Kidney (tissue), 14 donors: ENCODE data around the gene ARMH4. TPM values are rescaled to one million over a fixed set of nuclear protein-coding genes. Genes with fewer than 3 reads are reported as not detected.

Source experiments
- DNase-seq, 5 donors: peaks; one replicate each; pipeline ENCODE4 v3.0.0-alpha.2; 2013 to 2020
- FAIRE-seq: peaks from 2 replicates; lab custom pipeline; 2012; peaks lifted over from hg19 to GRCh38; lab: Jason Lieb, UNC
- H3K27ac ChIP-seq, 2 donors: one replicate each; pipeline ENCODE4 v1.7.0; 2013; ENCODE audit warnings: low read depth in 2 of 2, low read length in 2 of 2, inconsistent platforms in 1 of 2
- H3K27me3 ChIP-seq: one replicate; pipeline ENCODE4 v1.7.1; 2013; ENCODE audit warnings: low read length, inconsistent platforms; ENCODE audit not compliant: control insufficient read depth, insufficient read depth
- H3K36me3 ChIP-seq, 3 donors: one replicate each; pipeline versions ENCODE4 v1.7.0 to v1.7.1; 2013; ENCODE audit warnings: low read length in 3 of 3, control low read depth in 1 of 3, inconsistent platforms in 1 of 3; ENCODE audit not compliant: insufficient read depth in 3 of 3, control insufficient read depth in 2 of 3
- H3K4me1 ChIP-seq, 3 donors: one replicate each; pipeline versions ENCODE4 v1.7.0 to v1.7.1; 2013; ENCODE audit warnings: low read length in 3 of 3, inconsistent platforms in 1 of 3, low read depth in 1 of 3; ENCODE audit not compliant: control insufficient read depth in 2 of 3, insufficient read depth in 2 of 3
- H3K4me3 ChIP-seq, 3 donors: one replicate each; pipeline versions ENCODE4 v1.7.0 to v1.8.1; 2013; ENCODE audit warnings: low read length in 3 of 3, control low read depth in 1 of 3, inconsistent platforms in 1 of 3
- H3K9ac ChIP-seq, 3 donors: one replicate each; pipeline versions ENCODE4 v1.7.0 to v1.7.1; 2013; ENCODE audit warnings: low read length in 3 of 3, control low read depth in 1 of 3, inconsistent platforms in 1 of 3
- H3K9me3 ChIP-seq, 3 donors: one replicate each; pipeline versions ENCODE4 v1.7.0 to v1.7.1; 2013; ENCODE audit warnings: low read length in 3 of 3, control low read depth in 1 of 3, inconsistent platforms in 1 of 3; ENCODE audit not compliant: control insufficient read depth in 2 of 3, insufficient read depth in 1 of 3
- CTCF ChIP-seq: IDR thresholded peaks from 3 replicates; pipeline ENCODE4 v1.5.1; 2012; ENCODE audit warnings: mild to moderate bottlenecking, moderate library complexity, borderline replicate concordance; ENCODE audit not compliant: insufficient read depth; ENCODE audit errors: extremely low read depth
- intact Hi-C: fragments of 100-400 bp; cut with DNase I; formaldehyde crosslinking; loops from one replicate; pipeline ENCODE4 v1.11.1; 2022
- polyA plus RNA-seq: library from polyadenylated mRNA; stranded (reverse); fragments of 350-450 nt; fragmentation: Illumina TruSeq; extraction: RNeasy Lipid Tissue Mini Kit (QIAGEN cat#74804); gene quantifications from one replicate; pipeline ENCODE4 v1.2.3, GENCODE V29; 2014; ENCODE audit warnings: low read depth, low replicate concordance; ENCODE audit not compliant: insufficient read depth
- total RNA-seq: library from RNA; stranded (reverse); fragmentation: NEBNext Ultra II Directional; extraction: Animal tissue kit (Norgen Biotek cat#: 25700); gene quantifications from one replicate; pipeline ENCODE4 v1.2.1, GENCODE V29; 2021
- donor health status: control.
- donor health status: control.
- donor health status: control.
- donor health status: control.
- donor health status: control.
- donor health status: DM: yes; HTN: yes; CAD: no.
- donor health status: Normal renal cell carcinoma (clear cell type).

Gene ARMH4
- total and polyA plus RNA-seq, 2 donors from 2014 or later = 4.9 to 14.2 TPM

- DNase-seq (peak in 4 of 5 donors; percentile 69 to 87 (median 78)), FAIRE-seq (no peak)
- Histone ChIP-seq H3K27me3 (no peaks in the 10 kb centered on the region), H3K9me3 (no peaks in the 10 kb centered on the region), H3K27ac (peak overlapping the region in 1 of 2 donors; percentile 33), H3K4me3 (peak overlapping the region; percentile 79 to 92 (median 91)), H3K36me3 (no peaks in the 10 kb centered on the region), H3K9ac (peak overlapping the region; percentile 21 to 91 (median 46)), H3K4me1 (peaks cover 0 to 10% (median 3%) of the 10 kb centered on the region in 3 donors)
- no peak for TF ChIP-seq CTCF
- intact Hi-C loops = no loop called here
These were observed 640 bp downstream of the ARMH4 start for GRCh38 chr14:58151133-58152013.

GRCh38 chr14:58150243-58150805 is 1.7 kb downstream of the ARMH4 start:
- DNase-seq (no peak), FAIRE-seq (no peak)
- no peak for TF ChIP-seq CTCF
- H3K27ac ChIP-seq = no peak overlapping the region
- intact Hi-C loops = no loop called here
- peak overlapping the region in 1 of 3 donors; percentile 79 for H3K4me3 ChIP-seq
- H3K9ac ChIP-seq = no peak overlapping the region
- no peaks in the 10 kb centered on the region for H3K27me3 ChIP-seq
- H3K9me3 ChIP-seq = no peaks in the 10 kb centered on the region
- peaks cover 0 to 10% (median 3%) of the 10 kb centered on the region in 3 donors for H3K4me1 ChIP-seq
- no peaks in the 10 kb centered on the region for H3K36me3 ChIP-seq

- Histone ChIP-seq H3K27ac (no peak overlapping the region), H3K4me3 (no peak overlapping the region), H3K9me3 (no peaks in the 10 kb centered on the region), H3K4me1 (peaks cover 0 to 10% (median 3%) of the 10 kb centered on the region in 3 donors), H3K36me3 (no peaks in the 10 kb centered on the region), H3K9ac (no peak overlapping the region), H3K27me3 (no peaks in the 10 kb centered on the region)
- FAIRE-seq = no peak
- no peak for TF ChIP-seq CTCF
- intact Hi-C loops = no loop called here
- no peak for DNase-seq
These were observed 2.8 kb downstream of the ARMH4 start for GRCh38 chr14:58149196-58149595.
